ENCODE data around the gene BUB1. TPM values are rescaled to one million over a fixed set of nuclear protein-coding genes. Genes with fewer than 3 reads are reported as not detected.
"Not testable (repeated sequence)": the region's sequence is repeated elsewhere in the genome, so short reads cannot be mapped to it uniquely, and the experiment has no call there.

BUB1 gene
- total and polyA plus RNA-seq, 12 donors: 0.12 to 4.5 (median 0.48) TPM

DNA sequence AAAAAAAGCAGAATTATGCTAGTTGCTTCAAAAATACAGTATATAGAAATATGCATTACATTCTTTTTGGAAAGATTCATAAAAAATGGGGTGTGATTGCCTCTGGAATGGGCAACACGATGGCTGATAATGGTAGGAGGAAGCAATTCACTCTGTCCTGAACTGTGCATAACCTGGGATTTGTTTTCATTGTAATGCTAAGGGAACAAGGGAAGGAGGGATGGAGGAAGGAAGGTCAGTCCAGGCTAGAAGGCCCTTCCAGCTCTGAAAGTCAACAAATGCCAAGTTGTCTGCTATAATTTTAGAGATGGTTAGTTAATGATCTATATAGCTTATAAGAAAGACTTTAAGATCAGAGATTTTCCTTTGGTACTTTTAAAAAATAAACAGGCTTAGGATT lies 40.8 kb downstream of the BUB1 start:
- no peaks in the 10 kb centered on the region for H3K27me3 ChIP-seq
- DNase-seq (no peak), ATAC-seq (no peak)
- no peaks in the 10 kb centered on the region for H3K9me3 ChIP-seq
- intact Hi-C loops (cut with DNase I): no loop called here
- 71 to 78% methylated on average over 1 of the region's 1 CpG for WGBS, 2 donors
- no peaks in the 10 kb centered on the region for H3K4me1 ChIP-seq
- TF ChIP-seq, protein P1, sequence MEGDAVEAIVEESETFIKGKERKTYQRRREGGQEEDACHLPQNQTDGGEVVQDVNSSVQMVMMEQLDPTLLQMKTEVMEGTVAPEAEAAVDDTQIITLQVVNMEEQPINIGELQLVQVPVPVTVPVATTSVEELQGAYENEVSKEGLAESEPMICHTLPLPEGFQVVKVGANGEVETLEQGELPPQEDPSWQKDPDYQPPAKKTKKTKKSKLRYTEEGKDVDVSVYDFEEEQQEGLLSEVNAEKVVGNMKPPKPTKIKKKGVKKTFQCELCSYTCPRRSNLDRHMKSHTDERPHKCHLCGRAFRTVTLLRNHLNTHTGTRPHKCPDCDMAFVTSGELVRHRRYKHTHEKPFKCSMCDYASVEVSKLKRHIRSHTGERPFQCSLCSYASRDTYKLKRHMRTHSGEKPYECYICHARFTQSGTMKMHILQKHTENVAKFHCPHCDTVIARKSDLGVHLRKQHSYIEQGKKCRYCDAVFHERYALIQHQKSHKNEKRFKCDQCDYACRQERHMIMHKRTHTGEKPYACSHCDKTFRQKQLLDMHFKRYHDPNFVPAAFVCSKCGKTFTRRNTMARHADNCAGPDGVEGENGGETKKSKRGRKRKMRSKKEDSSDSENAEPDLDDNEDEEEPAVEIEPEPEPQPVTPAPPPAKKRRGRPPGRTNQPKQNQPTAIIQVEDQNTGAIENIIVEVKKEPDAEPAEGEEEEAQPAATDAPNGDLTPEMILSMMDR (IDR thresholded peaks at IDR 0.05): no peak
- no peak overlapping the region for H3K4me3 ChIP-seq
- peaks cover 0 to 51% (median 0%) of the 10 kb centered on the region in 9 donors for H3K36me3 ChIP-seq
- no peak overlapping the region for H3K27ac ChIP-seq

DNA sequence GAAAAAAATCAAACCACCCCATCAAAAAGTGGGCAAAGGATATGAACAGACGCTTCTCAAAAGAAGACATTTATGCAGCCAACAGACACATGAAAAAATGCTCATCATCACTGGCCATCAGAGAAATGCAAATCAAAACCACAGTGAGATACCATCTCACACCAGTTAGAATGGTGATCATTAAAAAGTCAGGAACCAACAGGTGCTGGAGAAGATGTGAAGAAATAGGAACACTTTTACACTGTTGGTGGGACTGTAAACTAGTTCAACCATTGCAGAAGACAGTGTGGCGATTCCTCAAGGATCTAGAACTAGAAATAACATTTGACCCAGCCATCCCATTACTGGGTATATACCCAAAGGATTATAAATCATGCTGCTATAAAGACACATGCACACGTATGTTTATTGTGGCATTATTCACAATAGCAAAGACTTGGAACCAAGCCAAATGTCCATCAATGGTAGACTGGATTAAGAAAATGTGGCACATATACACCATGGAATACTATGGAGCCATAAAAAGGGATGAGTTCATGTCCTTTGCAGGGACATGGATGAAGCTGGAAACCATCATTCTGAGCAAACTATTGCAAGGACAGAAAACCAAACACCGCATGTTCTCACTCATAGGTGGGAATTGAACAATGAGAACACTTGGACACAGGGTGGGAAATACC lies 41.8 kb downstream of the BUB1 start:
- WGBS, 2 donors: 92 to 96% methylated on average over 3 of the region's 4 CpGs
- ATAC-seq; H3K9me3 ChIP-seq; intact Hi-C loops (cut with DNase I); H3K27me3 ChIP-seq; H3K27ac ChIP-seq; H3K4me3 ChIP-seq; H3K4me1 ChIP-seq; DNase-seq: not testable (repeated sequence)
- peaks cover 0 to 41% (median 0%) of the 10 kb centered on the region in 9 donors for H3K36me3 ChIP-seq

DNA sequence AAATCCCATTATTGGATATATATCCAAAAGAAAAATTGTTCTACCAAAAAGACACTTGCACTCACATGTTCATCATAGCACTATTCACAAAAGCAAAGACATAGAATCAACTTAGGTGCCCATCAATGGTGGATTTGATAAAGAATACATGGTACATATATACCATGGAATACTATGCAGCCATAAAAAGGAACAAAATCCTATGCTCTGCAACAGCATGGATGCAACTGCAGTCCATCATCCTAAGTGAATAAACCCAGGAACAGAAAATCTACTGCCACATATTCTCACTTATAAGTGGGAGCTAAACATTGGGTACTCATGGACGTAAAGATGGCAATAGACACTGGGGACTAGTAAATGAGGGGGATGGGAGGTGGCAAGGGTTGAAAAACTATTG lies 50.5 kb downstream of the BUB1 start:
- H3K27ac ChIP-seq; ATAC-seq; DNase-seq; H3K36me3 ChIP-seq; H3K9me3 ChIP-seq; H3K27me3 ChIP-seq; intact Hi-C loops (cut with DNase I); H3K4me1 ChIP-seq; H3K4me3 ChIP-seq: not testable (repeated sequence)
- WGBS, 2 donors: 97 to 100% methylated on average over 1 of the region's 1 CpG

DNA sequence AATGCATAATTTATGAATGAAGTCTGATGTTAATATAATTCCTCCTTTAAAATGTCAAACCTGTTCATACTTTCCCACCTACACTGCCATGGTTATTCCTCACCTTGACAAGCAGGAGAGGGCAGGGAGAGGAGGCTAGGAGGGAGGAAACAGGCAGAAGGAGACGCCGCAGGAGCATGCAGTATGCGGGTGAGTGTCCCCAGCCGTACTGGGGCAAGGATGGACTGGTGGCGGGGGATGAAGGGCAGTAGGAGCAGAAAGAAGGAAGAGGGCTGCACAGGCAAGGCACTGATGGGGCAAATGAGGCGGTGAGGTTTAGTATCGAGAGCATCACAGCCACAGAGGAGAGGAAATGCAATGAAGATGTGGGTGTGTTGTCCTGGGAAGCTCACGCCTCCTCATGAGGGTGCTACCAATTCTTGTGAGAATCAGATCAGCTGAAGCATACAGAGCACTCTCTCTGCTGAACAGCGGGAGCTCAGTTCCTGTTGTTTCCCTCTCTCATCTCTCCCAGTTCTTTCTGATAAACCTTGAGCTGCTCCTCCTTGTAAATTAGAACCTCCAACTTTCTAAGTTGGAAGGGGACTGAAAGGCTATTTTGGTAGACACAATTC lies 58.4 kb downstream of the BUB1 start:
- DNase-seq; H3K4me1 ChIP-seq; H3K36me3 ChIP-seq; H3K4me3 ChIP-seq; H3K9me3 ChIP-seq; H3K27me3 ChIP-seq; ATAC-seq; intact Hi-C loops (cut with DNase I); H3K27ac ChIP-seq: not testable (repeated sequence)
- 61 to 72% methylated on average over 1 of the region's 9 CpGs for WGBS, 2 donors

DNA sequence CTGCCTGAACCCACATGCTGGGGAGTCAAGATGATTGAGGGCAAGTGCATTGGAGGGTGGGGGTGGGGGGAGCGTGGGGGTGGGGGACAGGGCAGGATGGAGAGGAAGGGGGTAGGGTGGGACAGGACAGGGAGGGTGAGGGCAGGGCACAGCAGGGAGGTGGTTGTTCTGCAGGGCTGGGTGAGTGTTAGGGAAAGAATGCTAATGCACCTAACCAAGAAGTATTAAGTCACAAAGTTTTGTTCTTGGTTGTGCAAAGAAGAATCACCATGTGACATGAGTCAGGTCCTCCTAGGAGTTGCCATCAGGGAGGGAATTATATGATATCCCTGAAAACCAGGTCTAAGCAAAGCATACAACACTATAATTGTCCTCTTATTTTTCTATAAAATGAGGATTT lies 63.9 kb downstream of the BUB1 start:
- H3K36me3 ChIP-seq; H3K27me3 ChIP-seq; H3K4me3 ChIP-seq; intact Hi-C loops (cut with DNase I); H3K9me3 ChIP-seq; DNase-seq; H3K27ac ChIP-seq; H3K4me1 ChIP-seq: not testable (repeated sequence)
- WGBS, 2 donors: no CpG with 5 or more reads among the region's 1 CpG
- ATAC-seq: peak in 1 of 8 donors; percentile 30

DNA sequence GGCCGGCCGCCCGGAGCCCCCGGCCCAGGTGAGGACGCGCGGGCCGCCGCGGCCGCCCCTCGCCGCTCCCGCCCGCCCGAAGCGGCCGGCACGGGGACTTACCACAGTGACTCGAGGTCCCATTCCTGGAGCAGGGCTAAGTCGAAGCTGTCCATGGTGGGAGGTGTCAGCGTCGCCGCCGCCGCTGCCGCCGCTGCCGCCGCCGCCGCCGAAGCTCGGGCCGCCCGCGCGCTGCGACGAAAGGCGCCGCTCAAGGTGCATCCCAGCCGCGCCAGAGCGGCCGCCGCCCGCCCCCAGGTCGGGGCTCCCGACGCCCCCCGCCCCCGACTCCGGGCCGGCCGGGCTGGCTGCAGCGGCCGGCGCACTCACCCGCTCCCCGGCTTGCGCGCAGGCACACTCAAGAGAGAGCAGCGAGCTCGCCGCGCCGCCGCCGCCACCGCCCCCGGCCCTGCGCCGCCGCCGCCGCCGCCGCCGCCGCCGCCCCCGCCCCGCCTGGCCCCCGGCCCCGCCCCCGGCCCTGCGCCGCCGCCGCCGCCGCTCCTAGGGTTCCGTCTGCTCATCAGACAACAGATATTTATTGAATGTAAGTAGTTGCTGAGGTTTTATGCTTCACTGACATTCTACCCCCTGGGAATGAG lies 67.1 kb downstream of the BUB1 start:
- H3K27me3 ChIP-seq; H3K9me3 ChIP-seq; H3K4me1 ChIP-seq; H3K4me3 ChIP-seq; H3K27ac ChIP-seq; intact Hi-C loops (cut with DNase I); H3K36me3 ChIP-seq: not testable (repeated sequence)
- 0 to 1% methylated on average over 4 to 51 of the region's 94 CpGs for WGBS, 2 donors
- ATAC-seq (peak in 4 of 8 donors; percentile 41 to 60 (median 51)), DNase-seq (peak in 1 of 2 donors; percentile 14)

DNA sequence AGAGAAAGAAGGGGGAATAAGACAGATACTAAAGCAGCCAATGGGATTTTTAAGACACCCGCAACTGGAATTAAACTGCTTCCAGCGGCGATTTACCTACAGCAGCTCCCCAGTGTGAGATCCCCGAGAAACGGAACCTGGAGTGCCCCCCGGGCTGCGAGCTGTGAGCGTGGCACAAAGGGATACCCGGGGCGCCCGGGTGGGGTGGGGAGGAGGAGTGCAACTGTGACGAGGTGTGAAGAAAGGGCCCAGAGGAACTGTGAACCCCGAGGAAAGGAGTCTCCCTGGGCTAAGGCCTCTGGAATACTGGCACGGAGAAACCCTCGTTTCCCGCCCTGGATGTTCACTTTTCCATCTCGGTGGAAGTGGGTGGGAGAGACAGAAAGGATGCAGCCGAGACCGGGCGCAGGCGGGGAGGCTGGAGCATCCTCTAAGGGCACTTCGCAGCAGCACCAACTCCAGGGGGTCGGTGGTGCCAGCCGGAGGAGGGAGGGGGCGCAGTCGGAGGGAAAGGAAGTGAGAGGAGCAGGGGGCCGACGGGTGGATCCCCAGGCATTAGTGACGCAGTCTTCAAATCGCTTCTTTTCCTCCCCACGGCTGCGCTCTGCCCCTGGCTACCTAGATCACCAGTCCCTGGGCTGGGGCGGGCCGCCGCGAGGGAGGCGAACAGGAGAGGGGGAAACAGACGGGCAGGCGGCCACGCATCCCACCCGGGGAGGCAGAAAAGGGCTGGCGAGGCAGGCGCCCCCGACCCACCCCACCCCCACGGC lies 67.8 kb downstream of the BUB1 start:
- H3K9me3 ChIP-seq; H3K27me3 ChIP-seq; H3K27ac ChIP-seq; H3K36me3 ChIP-seq; intact Hi-C loops (cut with DNase I); H3K4me3 ChIP-seq; DNase-seq; H3K4me1 ChIP-seq: not testable (repeated sequence)
- WGBS, 2 donors: 3% methylated on average over 11 to 21 of the region's 45 CpGs
- ATAC-seq: peak in 6 of 8 donors; percentile 8 to 50 (median 39)

DNA sequence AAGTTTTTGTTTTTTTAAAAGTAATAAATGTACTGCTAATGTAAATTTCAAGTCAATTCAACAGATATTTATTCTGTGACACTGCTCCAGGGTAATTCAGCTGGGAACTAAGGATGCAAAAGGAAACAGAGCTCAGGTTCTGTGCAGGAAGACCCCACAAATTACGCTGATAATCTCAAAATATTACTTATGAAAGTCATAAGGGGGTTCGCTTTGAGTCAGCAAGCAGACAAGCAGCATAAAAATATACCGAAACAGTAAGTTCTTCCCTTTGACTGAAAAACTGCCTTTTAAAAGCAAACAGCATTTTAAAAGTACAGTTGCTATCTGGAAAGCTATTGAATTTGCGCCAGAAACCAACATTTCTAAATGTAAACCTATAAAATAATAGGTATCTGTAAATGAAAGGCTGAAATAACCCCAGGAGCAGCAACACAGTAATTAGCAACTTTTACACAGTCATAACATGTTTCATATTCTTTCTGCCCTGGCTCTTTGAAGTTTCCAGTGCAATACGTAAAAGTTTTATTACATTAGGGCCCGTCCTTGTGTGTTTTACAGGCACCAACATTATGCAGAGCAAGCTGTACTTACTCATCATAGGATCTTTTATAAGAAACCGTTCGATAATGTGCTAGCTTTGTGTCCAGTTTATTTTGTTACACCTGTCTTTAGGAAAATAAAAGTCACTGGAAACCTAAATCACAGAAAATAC lies 68.9 kb downstream of the BUB1 start:
- H3K27ac ChIP-seq; H3K9me3 ChIP-seq; H3K27me3 ChIP-seq; DNase-seq; H3K36me3 ChIP-seq; intact Hi-C loops (cut with DNase I); H3K4me3 ChIP-seq; H3K4me1 ChIP-seq; ATAC-seq: not testable (repeated sequence)
- WGBS, 2 donors: no CpG with 5 or more reads among the region's 8 CpGs

DNA sequence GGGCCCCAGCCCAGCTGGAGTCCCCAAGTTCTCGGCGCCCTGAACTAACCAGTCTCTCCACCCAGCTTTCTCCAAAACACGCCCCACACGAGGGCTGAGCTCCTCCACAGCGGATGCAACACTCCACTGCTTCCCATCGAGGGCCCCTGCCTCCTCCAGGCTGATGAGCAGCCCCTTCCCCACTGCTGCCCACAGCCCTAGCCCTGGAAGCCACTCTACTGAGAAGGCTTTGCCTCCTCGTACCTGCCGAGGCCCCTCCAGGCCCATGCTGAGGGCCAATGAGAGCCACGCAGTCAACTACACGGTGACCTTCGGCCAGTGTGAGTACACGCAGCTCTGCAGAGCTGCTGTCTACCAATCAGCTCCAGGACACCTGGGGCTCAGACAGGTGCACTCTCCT lies 72.8 kb downstream of the BUB1 start:
- H3K27me3 ChIP-seq; H3K4me3 ChIP-seq; DNase-seq; intact Hi-C loops (cut with DNase I); H3K36me3 ChIP-seq; H3K9me3 ChIP-seq; H3K4me1 ChIP-seq; H3K27ac ChIP-seq: not testable (repeated sequence)
- peak in 1 of 8 donors; percentile 17 for ATAC-seq
- 76 to 80% methylated on average over 7 to 8 of the region's 12 CpGs for WGBS, 2 donors
